ENCODE results near the gene NUDT19.
"Not testable (repeated sequence)": the region's sequence is repeated elsewhere in the genome, so short reads cannot be mapped to it uniquely, and the experiment has no call there.

DNA sequence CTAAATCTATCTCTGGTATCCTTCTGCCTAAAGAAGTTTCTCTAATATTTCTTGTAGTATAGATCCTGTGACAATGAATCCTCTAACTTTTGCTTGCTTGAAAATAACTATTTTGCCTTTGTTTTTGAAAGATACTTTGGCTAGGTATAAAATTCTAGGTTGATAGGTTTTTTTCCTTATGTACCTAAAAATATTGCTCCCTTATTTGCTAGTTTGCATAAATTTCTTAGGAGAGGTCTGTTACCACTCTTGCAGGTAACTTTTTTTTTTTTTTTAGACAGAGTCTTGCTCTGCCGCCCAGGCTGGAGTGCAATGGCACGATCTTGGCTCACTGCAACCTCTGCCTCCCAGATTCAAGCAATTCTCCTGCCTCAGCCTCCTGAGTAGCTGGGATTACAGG is 12.4 kb downstream of the NUDT19 start:
- TF ChIP-seq, protein P1, sequence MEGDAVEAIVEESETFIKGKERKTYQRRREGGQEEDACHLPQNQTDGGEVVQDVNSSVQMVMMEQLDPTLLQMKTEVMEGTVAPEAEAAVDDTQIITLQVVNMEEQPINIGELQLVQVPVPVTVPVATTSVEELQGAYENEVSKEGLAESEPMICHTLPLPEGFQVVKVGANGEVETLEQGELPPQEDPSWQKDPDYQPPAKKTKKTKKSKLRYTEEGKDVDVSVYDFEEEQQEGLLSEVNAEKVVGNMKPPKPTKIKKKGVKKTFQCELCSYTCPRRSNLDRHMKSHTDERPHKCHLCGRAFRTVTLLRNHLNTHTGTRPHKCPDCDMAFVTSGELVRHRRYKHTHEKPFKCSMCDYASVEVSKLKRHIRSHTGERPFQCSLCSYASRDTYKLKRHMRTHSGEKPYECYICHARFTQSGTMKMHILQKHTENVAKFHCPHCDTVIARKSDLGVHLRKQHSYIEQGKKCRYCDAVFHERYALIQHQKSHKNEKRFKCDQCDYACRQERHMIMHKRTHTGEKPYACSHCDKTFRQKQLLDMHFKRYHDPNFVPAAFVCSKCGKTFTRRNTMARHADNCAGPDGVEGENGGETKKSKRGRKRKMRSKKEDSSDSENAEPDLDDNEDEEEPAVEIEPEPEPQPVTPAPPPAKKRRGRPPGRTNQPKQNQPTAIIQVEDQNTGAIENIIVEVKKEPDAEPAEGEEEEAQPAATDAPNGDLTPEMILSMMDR (IDR thresholded peaks at IDR 0.05): not testable (repeated sequence)
- not testable (repeated sequence) for TF ChIP-seq POLR2A (IDR thresholded peaks at IDR 0.05)
